Activated naive CD8-positive, alpha-beta T cell treated with anti-CD3 and anti-CD28 coated beads, Interleukin-2, amount 10 ng/mL, durations not matched to agents 7 days and 5 days (primary cell): ENCODE results near the gene SHCBP1L. TPM values are rescaled to one million over a fixed set of nuclear protein-coding genes. Genes with fewer than 3 reads are reported as not detected.

Experiments
- ATAC-seq: fragments of 150-1000 bp; cut with Tn5 transposase; one replicate; pipeline ENCODE4 v1.10.0; 2021; ENCODE audit warnings: low read depth, moderate library complexity
- POLR2A ChIA-PET: fragments of 350-600 bp; sonication (Branson Sonifier 250); formaldehyde crosslinking; loops from one replicate; lab custom pipeline; 2021; ENCODE audit warnings: antibody characterized with exemption; lab: Charles Lee
- DNase-seq: peaks from one replicate; pipeline ENCODE4 v3.0.0; 2021
- H3K27ac Mint-ChIP-seq: one replicate; pipeline ENCODE4 v1.8.0; 2022; ENCODE audit warnings: mild to moderate bottlenecking, mixed read lengths
- H3K27me3 Mint-ChIP-seq: one replicate; pipeline ENCODE4 v1.8.0; 2022; ENCODE audit warnings: mild to moderate bottlenecking, moderate library complexity, mixed read lengths
- H3K36me3 Mint-ChIP-seq: one replicate; pipeline ENCODE4 v1.8.0; 2021; ENCODE audit warnings: mild to moderate bottlenecking, mixed read lengths
- H3K4me1 Mint-ChIP-seq: one replicate; pipeline ENCODE4 v1.8.0; 2021; ENCODE audit warnings: mixed read lengths
- H3K4me3 Mint-ChIP-seq: one replicate; pipeline ENCODE4 v1.8.0; 2022; ENCODE audit warnings: mild to moderate bottlenecking, moderate library complexity, mixed read lengths
- H3K9me3 Mint-ChIP-seq: one replicate; pipeline ENCODE4 v1.8.0; 2021; ENCODE audit warnings: mixed read lengths
- total RNA-seq, 2 experiments: library from RNA; stranded (reverse); gene quantifications; one replicate each; pipeline ENCODE4 v1.2.3, GENCODE V29; 2021

The SHCBP1L gene
- total RNA-seq, result not detected

- Mint-ChIP-seq H3K9me3 (no peaks in the 10 kb centered on the region), H3K4me3 (peak within 1 kb of the TSS; percentile 37), H3K27ac (no peak within 1 kb of the TSS), H3K27me3 (peaks cover 26% of the 10 kb centered on the region), H3K36me3 (no peaks in the 10 kb centered on the region), H3K4me1 (no peaks in the 10 kb centered on the region)
- DNase-seq, result no peak
- POLR2A ChIA-PET, result no interaction called here
- ATAC-seq, result no peak
Observed at GRCh38 chr1:182952677-182953444, at the start of gene SHCBP1L. SHCBP1L (minus strand) TSS chr1:182953166; CDS start chr1:182953133, 33 bp downstream.

GRCh38 chr1:183002267-183002666 is 49.3 kb upstream of the SHCBP1L start:
- Mint-ChIP-seq H3K4me3 (no peak overlapping the region), H3K36me3 (no peaks in the 10 kb centered on the region), H3K9me3 (no peaks in the 10 kb centered on the region), H3K4me1 (no peaks in the 10 kb centered on the region), H3K27ac (no peak overlapping the region), H3K27me3 (peaks cover 44% of the 10 kb centered on the region)
- ATAC-seq (no peak), DNase-seq (no peak)
- POLR2A ChIA-PET, result no interaction called here

GRCh38 chr1:183000167-183000962 is 47.4 kb upstream of the SHCBP1L start:
- Mint-ChIP-seq H3K36me3 (no peaks in the 10 kb centered on the region), H3K4me1 (no peaks in the 10 kb centered on the region), H3K4me3 (no peak overlapping the region), H3K27me3 (peaks cover 37% of the 10 kb centered on the region), H3K27ac (no peak overlapping the region), H3K9me3 (no peaks in the 10 kb centered on the region)
- POLR2A ChIA-PET, result no interaction called here
- no peak for ATAC-seq
- no peak for DNase-seq

GRCh38 chr1:182998482-182998881 is 45.5 kb upstream of the SHCBP1L start:
- Mint-ChIP-seq H3K27ac (no peak overlapping the region), H3K27me3 (peaks cover 31% of the 10 kb centered on the region), H3K4me3 (no peak overlapping the region), H3K4me1 (no peaks in the 10 kb centered on the region), H3K36me3 (no peaks in the 10 kb centered on the region), H3K9me3 (no peaks in the 10 kb centered on the region)
- ATAC-seq, result no peak
- POLR2A ChIA-PET, result no interaction called here
- no peak for DNase-seq

GRCh38 chr1:182996816-182997215 is 43.9 kb upstream of the SHCBP1L start:
- Mint-ChIP-seq H3K4me3 (no peak overlapping the region), H3K27me3 (peaks cover 38% of the 10 kb centered on the region), H3K4me1 (no peaks in the 10 kb centered on the region), H3K36me3 (no peaks in the 10 kb centered on the region), H3K9me3 (no peaks in the 10 kb centered on the region), H3K27ac (no peak overlapping the region)
- ATAC-seq (no peak), DNase-seq (no peak)
- POLR2A ChIA-PET, result no interaction called here

GRCh38 chr1:182995894-182996293 is 42.9 kb upstream of the SHCBP1L start:
- no peaks in the 10 kb centered on the region for H3K4me1 Mint-ChIP-seq
- DNase-seq (no peak), ATAC-seq (no peak)
- H3K27me3 Mint-ChIP-seq, result peaks cover 33% of the 10 kb centered on the region
- no peak overlapping the region for H3K27ac Mint-ChIP-seq
- no peaks in the 10 kb centered on the region for H3K9me3 Mint-ChIP-seq
- H3K4me3 Mint-ChIP-seq, result no peak overlapping the region
- H3K36me3 Mint-ChIP-seq, result no peaks in the 10 kb centered on the region
- POLR2A ChIA-PET, result no interaction called here

GRCh38 chr1:182993746-182994145 is 40.8 kb upstream of the SHCBP1L start:
- Mint-ChIP-seq H3K27ac (no peak overlapping the region), H3K4me3 (no peak overlapping the region), H3K9me3 (no peaks in the 10 kb centered on the region), H3K36me3 (no peaks in the 10 kb centered on the region), H3K27me3 (peaks cover 29% of the 10 kb centered on the region), H3K4me1 (no peaks in the 10 kb centered on the region)
- POLR2A ChIA-PET, result no interaction called here
- no peak for ATAC-seq
- no peak for DNase-seq

- Mint-ChIP-seq H3K9me3 (no peaks in the 10 kb centered on the region), H3K27ac (no peak overlapping the region), H3K4me1 (no peaks in the 10 kb centered on the region), H3K36me3 (no peaks in the 10 kb centered on the region), H3K27me3 (peaks cover 33% of the 10 kb centered on the region), H3K4me3 (no peak overlapping the region)
- DNase-seq (no peak), ATAC-seq (no peak)
- POLR2A ChIA-PET, result no interaction called here
Observed at GRCh38 chr1:182990413-182991144, 37.6 kb upstream of the SHCBP1L start.

- peaks cover 24% of the 10 kb centered on the region for H3K27me3 Mint-ChIP-seq
- H3K9me3 Mint-ChIP-seq, result no peaks in the 10 kb centered on the region
- no peaks in the 10 kb centered on the region for H3K4me1 Mint-ChIP-seq
- no peaks in the 10 kb centered on the region for H3K36me3 Mint-ChIP-seq
- no peak overlapping the region for H3K27ac Mint-ChIP-seq
- DNase-seq (no peak), ATAC-seq (no peak)
- POLR2A ChIA-PET, result no interaction called here
- H3K4me3 Mint-ChIP-seq, result no peak overlapping the region
Observed at GRCh38 chr1:182985876-182986275, 32.9 kb upstream of the SHCBP1L start.

GRCh38 chr1:182984621-182985020 is 31.7 kb upstream of the SHCBP1L start:
- no peaks in the 10 kb centered on the region for H3K9me3 Mint-ChIP-seq
- H3K4me3 Mint-ChIP-seq, result no peak overlapping the region
- DNase-seq, result no peak
- H3K36me3 Mint-ChIP-seq, result no peaks in the 10 kb centered on the region
- POLR2A ChIA-PET, result no interaction called here
- no peak for ATAC-seq
- H3K27ac Mint-ChIP-seq, result no peak overlapping the region
- peaks cover 15% of the 10 kb centered on the region for H3K27me3 Mint-ChIP-seq
- H3K4me1 Mint-ChIP-seq, result no peaks in the 10 kb centered on the region

GRCh38 chr1:182984138-182984537 is 31.2 kb upstream of the SHCBP1L start:
- Mint-ChIP-seq H3K27ac (no peak overlapping the region), H3K27me3 (peaks cover 15% of the 10 kb centered on the region), H3K4me3 (no peak overlapping the region), H3K9me3 (no peaks in the 10 kb centered on the region), H3K4me1 (no peaks in the 10 kb centered on the region), H3K36me3 (no peaks in the 10 kb centered on the region)
- POLR2A ChIA-PET, result no interaction called here
- ATAC-seq, result no peak
- DNase-seq, result no peak

GRCh38 chr1:182978151-182978853 is 25.3 kb upstream of the SHCBP1L start:
- no peaks in the 10 kb centered on the region for H3K4me1 Mint-ChIP-seq
- H3K4me3 Mint-ChIP-seq, result no peak overlapping the region
- H3K9me3 Mint-ChIP-seq, result no peaks in the 10 kb centered on the region
- no peak overlapping the region for H3K27ac Mint-ChIP-seq
- DNase-seq (no peak), ATAC-seq (no peak)
- H3K27me3 Mint-ChIP-seq, result peaks cover 11% of the 10 kb centered on the region
- H3K36me3 Mint-ChIP-seq, result no peaks in the 10 kb centered on the region
- POLR2A ChIA-PET, result no interaction called here

- DNase-seq (no peak), ATAC-seq (no peak)
- H3K4me3 Mint-ChIP-seq, result no peak overlapping the region
- no peaks in the 10 kb centered on the region for H3K36me3 Mint-ChIP-seq
- no peaks in the 10 kb centered on the region for H3K9me3 Mint-ChIP-seq
- H3K27ac Mint-ChIP-seq, result no peak overlapping the region
- POLR2A ChIA-PET, result no interaction called here
- H3K4me1 Mint-ChIP-seq, result no peaks in the 10 kb centered on the region
- peaks cover 14% of the 10 kb centered on the region for H3K27me3 Mint-ChIP-seq
Observed at GRCh38 chr1:182977480-182977879, 24.5 kb upstream of the SHCBP1L start.
